NOMO-1 (cell line): ENCODE data around the gene PGAP3.

Source experiments
- DNase-seq, 2 experiments: peaks; one replicate each; lab custom pipeline; 2025; ENCODE audit not compliant: unreplicated experiment in 2 of 2; lab: John Stamatoyannopoulos, UW

The PGAP3 gene

GRCh38 chr17:39697961-39698360, 10.1 kb upstream of the PGAP3 start:
- no peak for DNase-seq

GRCh38 chr17:39696731-39697130, 8.9 kb upstream of the PGAP3 start:
- no peak for DNase-seq

DNA sequence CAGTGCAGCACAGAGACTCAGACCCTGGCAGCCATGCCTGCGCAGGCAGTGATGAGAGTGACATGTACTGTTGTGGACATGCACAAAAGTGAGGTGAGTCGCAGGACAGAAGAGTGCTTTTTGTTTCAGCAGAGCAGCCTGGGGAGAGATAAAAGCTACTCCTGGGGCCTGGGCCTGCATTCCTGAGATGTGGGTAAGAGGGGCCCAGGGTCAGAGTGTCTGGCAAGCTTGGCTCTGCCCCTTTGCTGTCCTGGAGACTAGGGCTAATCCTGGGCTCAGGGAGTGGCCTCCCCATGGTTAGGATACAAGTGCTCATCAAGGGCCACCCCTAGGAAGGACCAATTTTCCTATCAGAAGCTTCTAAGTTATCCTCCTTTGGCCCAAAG, 7.2 kb upstream of the PGAP3 start:
- no peak for DNase-seq

DNA sequence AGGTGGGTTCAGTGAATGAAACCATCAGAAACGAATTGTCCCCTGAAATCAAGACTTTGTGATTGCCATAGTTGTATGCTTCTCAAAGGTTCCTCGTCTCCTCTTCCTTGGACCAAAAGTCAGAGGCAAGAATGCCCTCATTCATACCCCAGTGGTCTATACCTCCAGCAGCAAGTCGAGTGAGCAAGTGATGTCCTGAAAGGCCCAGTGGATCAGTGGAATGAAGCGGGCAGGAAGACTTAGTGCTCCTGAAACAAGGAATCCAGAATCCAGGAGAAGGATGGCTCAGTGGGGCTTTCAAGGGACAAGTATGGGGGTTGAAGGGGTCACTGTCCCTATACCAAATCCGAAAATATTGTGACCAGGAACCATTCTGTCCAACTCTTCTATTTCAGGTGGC, 6.7 kb upstream of the PGAP3 start:
- DNase-seq, result no peak

- no peak for DNase-seq
Observed at GRCh38 chr17:39688945-39689344, 1.1 kb upstream of the PGAP3 start.

GRCh38 chr17:39688475-39688835, 598 bp upstream of the PGAP3 start:
- no peak for DNase-seq

- DNase-seq, result no peak
Observed at GRCh38 chr17:39687101-39687545, 734 bp downstream of the PGAP3 start.

DNA sequence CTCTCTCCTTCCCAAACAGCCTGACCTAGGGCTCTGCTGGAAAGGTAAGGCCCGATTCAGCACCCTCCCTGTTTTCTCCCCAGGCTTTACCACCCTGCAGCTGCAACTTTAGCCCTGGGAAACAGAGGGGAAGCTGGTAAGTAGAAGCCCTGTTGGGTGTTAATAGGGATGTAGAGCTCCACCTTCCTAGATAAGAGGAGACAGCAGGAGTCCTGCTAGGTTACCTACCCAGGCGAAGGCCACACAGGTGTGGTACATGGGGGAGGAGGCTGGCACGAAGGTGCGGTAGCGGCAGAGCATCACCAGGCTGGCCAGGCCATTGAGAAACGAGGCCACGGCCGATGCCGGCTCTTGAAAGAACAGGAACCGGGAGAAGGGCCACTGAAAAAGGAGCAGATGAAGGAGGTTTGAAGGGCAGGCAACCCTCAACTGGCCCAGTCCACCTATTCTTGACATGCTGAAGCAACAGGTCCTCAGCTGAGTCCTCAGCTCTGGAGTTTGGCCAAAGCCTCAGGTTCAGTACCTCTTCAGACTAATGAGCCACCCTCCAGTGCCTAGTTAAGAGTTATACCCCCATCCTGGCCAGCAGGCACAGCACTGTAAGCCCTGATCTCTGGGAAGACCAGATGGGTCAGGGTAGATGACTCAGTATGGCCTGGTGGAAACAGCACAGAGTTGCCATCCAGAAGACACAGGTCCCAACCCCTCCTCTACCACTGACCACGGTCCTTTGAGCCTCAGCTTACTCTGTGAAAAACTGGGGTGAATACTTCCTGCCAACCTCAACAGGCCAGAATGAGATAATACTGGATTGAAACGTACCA, 3.3 kb downstream of the PGAP3 start:
- DNase-seq, result no peak

DNA sequence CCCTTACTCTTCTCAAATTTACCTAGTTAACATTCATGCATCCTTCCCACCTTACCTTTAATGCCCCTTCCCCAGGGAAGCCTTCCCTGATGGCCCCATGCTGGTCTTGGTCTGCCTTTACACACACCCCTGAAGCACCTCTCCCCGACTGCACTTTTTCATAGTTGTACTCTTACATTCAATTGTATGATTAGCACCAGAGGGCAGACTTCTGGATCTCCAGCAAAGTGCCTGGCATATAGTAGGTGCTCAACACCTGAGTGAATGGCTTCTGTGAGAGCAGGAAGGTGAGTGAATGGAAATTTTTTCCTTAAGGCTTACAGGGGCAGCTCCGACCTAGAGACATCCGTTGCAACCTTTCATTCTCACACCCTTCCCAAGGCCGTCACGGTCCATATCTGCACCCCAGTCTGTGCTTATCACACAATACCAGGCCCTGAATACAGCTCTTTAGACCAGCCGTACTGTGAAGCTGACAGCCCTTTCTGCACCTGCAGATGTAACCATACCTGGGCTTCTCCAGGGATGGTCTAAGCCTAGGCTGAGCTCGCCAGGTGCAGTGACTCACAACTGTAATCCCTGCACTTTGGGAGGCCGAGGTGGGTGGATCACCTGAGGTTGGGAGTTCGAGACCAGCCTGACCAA, 4.4 kb downstream of the PGAP3 start:
- no peak for DNase-seq

DNA sequence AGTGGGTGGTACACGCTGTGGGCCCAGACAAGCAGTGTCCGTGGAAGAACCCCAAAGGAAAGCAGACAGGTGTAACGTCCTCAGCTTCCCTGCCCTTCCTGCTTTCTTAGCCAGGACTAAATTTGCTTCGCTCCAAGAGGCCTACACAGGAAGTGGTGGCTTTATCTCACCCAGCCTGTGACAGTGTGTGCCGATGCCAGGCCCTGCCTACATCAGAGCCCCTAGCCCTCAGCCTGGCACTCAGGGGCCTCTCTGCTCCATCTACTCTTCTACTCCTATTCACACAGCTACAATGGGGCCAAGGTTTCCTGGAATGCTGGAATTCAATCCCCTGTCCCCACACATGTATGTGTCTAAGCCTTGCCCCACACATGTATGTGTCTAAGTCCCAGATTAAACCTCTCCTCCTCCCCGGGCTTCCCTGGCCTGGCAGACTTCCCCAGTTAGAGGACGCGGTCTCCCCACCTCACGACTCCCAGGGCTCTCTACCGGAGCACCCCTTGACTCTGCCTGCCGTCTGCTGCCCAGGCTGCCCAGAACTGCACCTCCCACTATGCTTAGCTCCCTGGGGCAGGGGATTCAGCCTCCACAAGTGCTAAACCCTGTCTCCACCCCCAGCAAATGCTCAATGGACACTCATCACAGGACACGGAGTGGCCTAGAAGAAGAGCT, 8.2 kb downstream of the PGAP3 start:
- DNase-seq, result no peak

GRCh38 chr17:39678340-39679116, 9.3 kb downstream of the PGAP3 start:
- no peak for DNase-seq

GRCh38 chr17:39677542-39678339, 10.1 kb downstream of the PGAP3 start:
- DNase-seq, result no peak

DNA sequence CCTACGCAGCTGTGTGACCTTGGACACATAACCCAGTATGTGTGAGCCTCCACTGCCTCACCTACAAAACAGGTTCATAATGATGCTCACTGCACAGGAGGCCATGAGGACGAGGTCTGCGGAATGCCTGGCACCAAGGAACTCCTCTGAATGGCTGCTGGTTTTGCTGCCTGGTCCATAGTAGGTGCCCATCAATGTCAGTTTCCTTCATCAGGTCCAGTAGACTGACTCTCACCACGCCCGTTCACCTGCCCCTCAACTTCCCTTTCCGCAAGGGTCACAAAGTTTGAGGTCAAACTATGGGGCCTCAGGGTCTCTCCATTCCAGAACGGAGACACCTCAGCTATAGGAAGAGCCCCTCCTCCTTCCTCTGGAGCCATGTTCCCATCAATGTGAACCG, 10.8 kb downstream of the PGAP3 start:
- DNase-seq, result no peak

GRCh38 chr17:39676198-39676819, 11.5 kb downstream of the PGAP3 start:
- DNase-seq, result no peak

GRCh38 chr17:39675390-39676082, 12.3 kb downstream of the PGAP3 start:
- no peak for DNase-seq

DNA sequence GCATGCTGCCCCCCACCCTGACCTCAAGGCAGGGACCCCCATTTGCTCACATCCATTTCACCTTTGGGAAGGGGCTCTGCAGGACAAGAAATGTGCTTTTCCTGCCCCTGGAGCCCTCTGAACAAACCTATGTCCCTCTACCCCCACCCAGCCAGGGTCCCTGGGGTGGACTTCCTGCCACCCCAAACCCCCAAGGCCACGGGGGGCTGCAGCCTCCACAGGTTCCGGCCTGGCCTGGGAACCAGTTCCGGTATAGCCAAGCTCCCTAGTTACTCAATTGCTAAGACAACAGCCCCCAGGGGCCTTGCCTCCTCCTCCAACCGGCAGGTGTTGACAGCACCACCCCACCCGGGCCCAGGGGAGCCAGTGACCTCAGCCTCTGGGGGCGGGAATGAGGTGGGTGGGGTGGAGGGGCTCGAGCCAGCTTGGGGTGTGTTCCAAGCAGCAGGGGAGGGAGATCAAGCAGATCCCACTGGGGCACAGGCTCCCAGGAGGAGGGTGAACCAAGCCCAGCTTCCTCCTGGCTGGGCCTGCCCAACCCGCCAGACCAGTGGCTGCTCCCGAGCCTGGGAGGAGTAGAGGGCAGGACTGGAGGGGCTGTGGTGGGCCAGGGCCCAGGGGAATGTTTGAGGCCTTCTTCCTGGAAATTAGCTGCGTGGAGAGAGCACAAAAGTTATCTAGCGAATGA, 13.0 kb downstream of the PGAP3 start:
- DNase-seq, result no peak

DNA sequence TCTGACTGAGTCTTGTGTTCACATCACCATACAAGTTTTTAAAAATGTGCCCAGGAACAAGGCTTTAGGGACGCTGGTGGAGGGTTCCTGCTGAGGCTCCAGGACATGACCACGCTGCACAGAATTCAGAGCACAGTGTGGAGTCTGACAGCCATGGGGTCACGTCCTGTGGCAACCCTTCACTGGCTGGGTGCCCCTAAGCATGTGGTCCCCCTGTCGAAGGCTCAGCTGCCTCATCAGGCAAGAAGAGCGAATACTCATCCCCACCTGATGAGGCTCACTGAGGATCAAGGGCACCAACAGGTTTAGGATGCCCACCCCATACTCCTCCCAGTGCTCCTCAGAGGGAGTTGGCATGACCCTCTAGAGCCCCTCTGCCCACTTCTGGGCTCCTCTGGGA, 13.7 kb downstream of the PGAP3 start:
- no peak for DNase-seq

GRCh38 chr17:39673335-39674081, 14.3 kb downstream of the PGAP3 start:
- no peak for DNase-seq
